ENCODE results near the gene JAM3.

The JAM3 gene

GRCh38 chr11:134068829-134069425, at the start of gene JAM3:
Gene JAM3, plus strand, starts transcription at chr11:134069072. Its CDS starts 12 bp downstream, at chr11:134069084.
- peak; percentile 77 for DNase-seq

GRCh38 chr11:134019500-134019899, 49.4 kb upstream of the JAM3 start:
- DNase-seq, result peak; percentile 75

DNA sequence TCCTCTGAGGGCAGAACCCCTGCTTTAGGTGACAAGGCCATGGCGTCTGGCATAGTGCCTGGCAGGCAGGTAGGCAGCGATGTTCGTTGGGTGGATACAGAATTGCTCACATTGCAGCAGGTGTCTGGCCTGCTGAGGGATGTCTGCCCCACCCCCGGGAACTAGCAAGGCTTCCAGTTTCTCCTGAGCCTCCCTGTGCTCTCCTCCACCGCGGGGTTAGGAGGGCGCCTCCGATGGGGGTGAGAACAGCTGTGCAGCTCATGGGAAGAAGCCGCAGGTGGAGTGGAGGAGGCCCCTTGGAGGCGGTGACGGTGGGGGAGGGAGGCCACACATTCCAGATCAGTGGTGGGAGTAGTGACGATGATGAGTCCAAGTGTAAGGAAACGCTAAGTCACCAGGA, 48.3 kb upstream of the JAM3 start:
- peak; percentile 74 for DNase-seq

DNA sequence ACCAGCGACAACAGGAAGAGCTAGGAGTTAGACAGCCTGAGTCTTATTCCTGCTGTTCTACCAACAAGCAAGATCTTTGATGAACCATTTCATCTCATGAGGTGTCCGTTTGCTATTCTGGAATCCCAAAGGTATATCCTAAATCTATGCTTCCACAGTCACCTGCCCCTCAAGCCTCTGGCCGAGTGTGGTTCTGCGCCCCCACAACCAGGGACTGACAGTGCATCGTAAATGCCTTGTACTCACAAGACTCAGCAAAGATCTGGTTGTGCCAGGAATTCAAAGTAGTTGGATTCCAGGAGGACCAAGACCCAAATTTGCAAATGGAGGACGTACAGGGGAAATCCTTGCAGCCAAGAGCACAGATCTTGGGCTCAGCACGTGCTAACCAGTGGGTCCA, 47.5 kb upstream of the JAM3 start:
- DNase-seq, result no peak

GRCh38 chr11:134022748-134023147, 46.1 kb upstream of the JAM3 start:
- DNase-seq, result no peak

DNA sequence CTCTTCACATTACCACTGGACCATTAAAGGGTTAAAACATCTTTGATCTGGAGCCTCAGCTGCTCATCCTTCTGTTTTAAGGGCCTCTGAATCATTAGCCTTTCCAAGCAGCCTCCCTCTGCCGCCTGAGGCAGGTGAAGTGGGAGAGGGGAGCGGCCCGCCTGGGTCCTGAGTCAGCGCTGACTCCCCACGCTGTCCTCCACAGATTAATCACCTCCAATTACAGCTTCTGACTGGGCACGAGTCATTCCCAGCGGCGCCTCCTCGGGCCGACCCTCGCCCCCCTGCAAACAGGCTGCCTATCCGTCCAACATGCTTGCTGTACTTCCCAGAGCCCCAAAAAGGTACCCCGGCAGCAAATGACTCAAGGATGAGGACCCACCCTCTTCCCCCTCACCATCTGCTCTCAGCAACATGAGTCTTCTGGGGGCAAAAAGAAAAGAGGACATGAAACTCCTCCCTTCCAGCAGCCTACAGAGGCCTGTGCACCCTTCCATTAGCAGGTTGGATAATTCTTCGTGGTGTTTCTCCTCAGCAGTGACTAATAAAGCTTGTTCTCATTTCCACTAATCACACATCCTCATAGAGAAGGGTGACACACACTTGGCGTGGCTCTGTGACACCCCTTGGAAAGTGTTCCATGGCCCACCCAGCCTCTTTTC, 44.3 kb upstream of the JAM3 start:
- peak; percentile 58 for DNase-seq

GRCh38 chr11:134025082-134025429, 43.8 kb upstream of the JAM3 start:
- no peak for DNase-seq

GRCh38 chr11:134026655-134027343, 42.1 kb upstream of the JAM3 start:
- no peak for DNase-seq

DNA sequence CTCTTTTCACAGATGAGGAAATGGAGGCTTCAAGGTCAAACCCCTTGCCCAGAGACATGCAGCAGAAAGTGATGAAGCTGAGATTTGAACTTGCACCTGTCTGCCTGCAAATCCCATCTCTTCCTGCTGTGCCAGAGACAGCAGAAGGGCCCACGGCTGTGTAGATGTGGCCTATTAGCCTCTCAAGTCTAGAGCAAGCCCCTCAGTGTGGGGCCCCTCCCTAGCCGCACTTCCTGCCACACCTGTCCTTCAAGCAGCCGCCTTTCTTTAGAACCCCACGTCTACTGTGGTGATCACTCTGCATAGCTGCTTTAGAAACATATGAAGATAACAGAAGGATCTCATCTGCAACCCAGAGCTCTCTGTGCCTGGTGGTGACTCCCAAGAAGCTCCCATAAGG, 41.2 kb upstream of the JAM3 start:
- no peak for DNase-seq

- no peak for DNase-seq
Observed at GRCh38 chr11:134028368-134028920, 40.4 kb upstream of the JAM3 start.

DNA sequence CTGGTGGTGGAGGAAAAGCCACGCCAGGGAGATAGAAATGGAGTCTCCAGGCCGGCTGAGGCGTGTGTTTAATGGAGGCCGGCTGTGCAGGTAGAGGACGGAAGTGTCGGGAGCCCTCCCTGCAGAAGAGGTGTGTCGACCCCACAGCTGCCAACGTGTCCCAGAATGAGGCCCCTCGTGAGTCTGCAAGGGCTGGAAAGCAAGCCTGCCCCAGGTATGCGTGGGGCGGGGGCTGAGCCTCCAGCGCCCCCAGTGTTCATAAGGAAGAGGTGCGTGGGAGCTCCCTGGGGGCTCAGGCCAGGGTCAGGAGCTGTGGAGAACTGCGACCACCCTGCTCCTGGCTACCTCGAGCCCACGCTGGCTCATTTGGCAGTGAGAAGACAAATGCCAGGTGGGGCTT, 38.0 kb upstream of the JAM3 start:
- no peak for DNase-seq

- DNase-seq, result no peak
Observed at GRCh38 chr11:134032043-134032442, 36.8 kb upstream of the JAM3 start.

- peak; percentile 88 for DNase-seq
Observed at GRCh38 chr11:134032501-134033091, 36.3 kb upstream of the JAM3 start.

GRCh38 chr11:134033276-134033675, 35.6 kb upstream of the JAM3 start:
- peak; percentile 68 for DNase-seq

DNA sequence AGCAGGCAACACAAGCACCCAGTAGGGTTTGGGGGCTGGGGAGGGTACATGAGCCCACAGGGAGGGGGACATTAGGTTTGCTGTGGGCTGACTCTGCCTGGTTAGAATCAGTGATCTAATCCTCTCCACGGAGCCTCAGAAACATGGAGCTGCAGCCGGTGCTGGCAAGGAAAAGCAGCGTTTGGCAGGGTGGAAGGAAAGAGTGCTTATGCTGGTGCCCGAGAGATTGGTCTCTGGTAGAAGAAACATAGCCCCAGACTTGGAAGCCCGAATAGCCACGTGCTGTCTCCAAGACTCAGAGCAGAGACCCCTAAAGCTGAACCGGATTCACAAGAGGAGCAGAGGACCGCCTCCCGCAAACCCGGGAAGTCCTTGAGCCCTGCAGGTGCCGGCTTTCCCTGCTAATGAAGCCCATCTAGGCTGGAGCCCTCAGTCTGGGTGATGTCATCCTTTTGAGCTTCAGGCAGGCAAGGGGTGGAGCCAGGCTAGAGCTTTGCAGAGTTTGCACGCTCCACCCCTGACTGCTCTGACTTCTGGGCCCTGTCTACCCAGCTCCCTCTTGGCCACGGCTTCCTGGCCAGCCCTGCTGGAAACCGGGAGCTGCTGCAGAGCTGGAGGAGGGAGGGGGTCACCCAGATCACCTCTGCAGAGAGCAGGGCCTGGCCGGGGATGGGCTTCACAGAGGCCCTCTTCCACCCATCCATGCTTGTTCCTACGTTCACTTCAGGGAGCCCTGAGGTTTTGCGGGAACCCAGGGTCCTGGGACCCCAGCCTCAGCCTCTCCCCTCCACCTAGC, 35.0 kb upstream of the JAM3 start:
- DNase-seq, result peak; percentile 82

GRCh38 chr11:134034496-134035381, 34.1 kb upstream of the JAM3 start:
- DNase-seq, result no peak

GRCh38 chr11:134036492-134037045, 32.3 kb upstream of the JAM3 start:
- no peak for DNase-seq

GRCh38 chr11:134037046-134037908, 31.6 kb upstream of the JAM3 start:
- DNase-seq, result peak; percentile 26

DNA sequence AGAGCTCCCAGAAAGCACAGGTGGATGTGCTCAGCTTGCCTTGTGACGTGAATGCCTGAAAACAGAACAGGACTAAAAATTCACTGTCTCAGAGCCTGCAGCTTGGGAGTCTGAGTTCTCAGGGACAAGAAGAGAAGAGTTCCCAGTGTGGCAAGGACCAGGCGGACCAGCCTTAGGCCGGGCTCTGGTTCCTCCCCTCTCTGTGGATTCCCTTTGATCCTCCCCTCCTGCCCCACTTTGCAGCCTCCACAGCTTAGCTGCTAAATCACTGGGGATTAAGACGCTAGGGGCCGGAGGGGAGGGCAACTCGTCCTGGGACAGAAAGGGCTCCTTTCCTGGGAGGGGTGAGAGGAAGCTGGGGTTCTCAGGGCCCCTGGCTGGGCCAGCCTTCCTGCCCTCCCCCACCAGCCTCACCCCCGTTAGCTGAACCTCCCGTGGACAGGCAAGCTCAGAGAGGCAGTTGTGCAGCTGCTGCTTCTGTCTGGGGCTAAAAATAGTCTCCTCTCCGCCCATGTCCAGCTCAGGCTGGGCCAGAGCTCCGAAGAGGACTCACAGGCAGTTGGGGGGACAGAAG, 29.9 kb upstream of the JAM3 start:
- no peak for DNase-seq
